ENCODE data around the gene LRRTM4. TPM values are rescaled to one million over a fixed set of nuclear protein-coding genes. Genes with fewer than 3 reads are reported as not detected.
"Not testable (repeated sequence)": the region's sequence is repeated elsewhere in the genome, so short reads cannot be mapped to it uniquely, and the experiment has no call there.

LRRTM4 gene
- total and polyA plus RNA-seq, 2 of the 13 experiments (the other 11 are each of a cell fraction or from before 2014, with no cell fraction given) = 1.2 TPM

DNA sequence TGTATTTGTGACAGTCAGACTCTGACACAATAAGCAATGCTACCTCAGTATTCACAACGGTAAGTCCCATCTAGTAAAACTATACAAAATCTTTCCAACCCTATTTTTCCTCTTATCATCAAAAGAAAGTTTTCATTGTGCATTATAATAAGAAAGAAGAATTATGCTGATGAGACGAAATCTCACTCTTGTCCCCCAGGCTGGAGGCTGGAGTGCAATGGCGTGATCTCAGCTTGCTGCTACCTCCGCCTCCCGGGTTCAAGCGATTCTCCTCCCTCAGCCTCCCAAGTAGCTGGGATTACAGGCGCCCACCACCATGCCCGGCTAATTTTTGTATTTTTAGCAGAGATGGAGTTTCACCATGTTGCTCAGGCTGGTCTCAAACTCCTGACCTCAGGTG lies 393.7 kb downstream of the LRRTM4 start:
- BruUV-seq (replicated peaks); ATAC-seq; in situ Hi-C loops (cut with HindIII; ENCODE audit: extremely low pct_ligation_motif_present, low pct_unique_long_range_greater_than_20kb); H3K36me3 ChIP-seq (replicated peaks in 1 of 2; ENCODE audit: control insufficient read depth in 1 of 2, insufficient read depth in 2 of 2, low read length in 2 of 2); CTCF ChIA-PET (ENCODE audit: low intra/inter-chr PET ratio, low total read pairs); H3K27ac ChIP-seq (ENCODE audit: extremely low read length, insufficient read depth, low read length); H3K9ac ChIP-seq (ENCODE audit: insufficient read depth, low read depth, low read length); H3K27me3 ChIP-seq (ENCODE audit: control insufficient read depth in 1 of 2, insufficient read depth in 2 of 2, low read length in 2 of 2); H3K79me2 ChIP-seq (ENCODE audit: insufficient read depth, low read length); H3K4me1 ChIP-seq (ENCODE audit: insufficient read depth, low read length); H2AFZ ChIP-seq (ENCODE audit: low read length); intact Hi-C loops (cut with micrococcal nuclease; ENCODE audit: unreplicated experiment); H3K4me3 ChIP-seq (replicated peaks in 1 of 3; ENCODE audit: insufficient read depth in 1 of 3, low read depth in 2 of 3, low read length in 3 of 3); H3K9me3 ChIP-seq (ENCODE audit: low read length); H4K20me1 ChIP-seq (ENCODE audit: insufficient read depth, low read length); H3K4me2 ChIP-seq (ENCODE audit: low read depth, low read length); POLR2A ChIA-PET; FAIRE-seq; DNase-seq (ENCODE audit: low spot score): not testable (repeated sequence)
- 35% methylated on average over 8 of the region's 8 CpGs for WGBS (ENCODE audit: low lambda C conversion rate)
- TF ChIP-seq MAFK (conservative IDR thresholded peaks at IDR 0.05 in 1 of 2, IDR thresholded peaks at IDR 0.05 in 1 of 2; ENCODE audit: low read length in 2 of 2) (peak; percentile 83 to 89), MAFF (IDR thresholded peaks at IDR 0.05; ENCODE audit: low read depth, low read length) (peak; percentile 84)

DNA sequence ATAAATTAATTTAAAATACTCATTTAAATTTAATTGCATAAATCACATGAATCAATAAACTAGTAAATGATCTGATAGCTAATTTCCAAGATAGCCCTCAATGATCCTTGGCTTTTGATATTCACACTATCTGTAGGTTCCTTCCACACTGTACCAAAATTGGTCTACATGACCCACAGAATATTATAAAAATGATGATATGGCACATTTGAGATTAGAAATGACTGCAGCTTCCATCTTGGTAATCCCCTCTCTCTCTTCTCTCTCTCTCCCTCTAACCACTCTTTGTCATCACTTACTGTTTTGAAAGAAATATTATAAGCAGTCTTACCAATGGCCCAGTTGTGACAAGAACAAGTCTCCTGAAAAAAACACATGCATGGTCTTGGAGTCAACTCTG lies 394.8 kb downstream of the LRRTM4 start:
- H3K4me3 ChIP-seq (replicated peaks in 1 of 3; ENCODE audit: insufficient read depth in 1 of 3, low read depth in 2 of 3, low read length in 3 of 3) = no peak overlapping the region
- no peaks in the 10 kb centered on the region for H3K36me3 ChIP-seq (replicated peaks in 1 of 2; ENCODE audit: control insufficient read depth in 1 of 2, insufficient read depth in 2 of 2, low read length in 2 of 2)
- H2AFZ ChIP-seq (ENCODE audit: low read length) = no peak overlapping the region
- FAIRE-seq (no peak), ATAC-seq (no peak), DNase-seq (ENCODE audit: low spot score) (no peak)
- in situ Hi-C loops (cut with HindIII; ENCODE audit: extremely low pct_ligation_motif_present, low pct_unique_long_range_greater_than_20kb) (no loop called here), intact Hi-C loops (cut with micrococcal nuclease; ENCODE audit: unreplicated experiment) (no loop called here)
- H3K79me2 ChIP-seq (ENCODE audit: insufficient read depth, low read length) = no peaks in the 10 kb centered on the region
- no TSS peak for BruUV-seq (replicated peaks)
- no peak overlapping the region for H3K9ac ChIP-seq (ENCODE audit: insufficient read depth, low read depth, low read length)
- TF ChIP-seq MAFF (IDR thresholded peaks at IDR 0.05; ENCODE audit: low read depth, low read length) (peak; percentile 91), SP4 (CRISPR knock-in tag; IDR thresholded peaks at IDR 0.05) (no peak), MAFK (conservative IDR thresholded peaks at IDR 0.05 in 1 of 2, IDR thresholded peaks at IDR 0.05 in 1 of 2; ENCODE audit: low read length in 2 of 2) (peak; percentile 92 to 95)
- no peaks in the 10 kb centered on the region; a peak in 1 of 5 replicates for H3K27me3 ChIP-seq (ENCODE audit: control insufficient read depth in 1 of 2, insufficient read depth in 2 of 2, low read length in 2 of 2)
- CTCF ChIA-PET (ENCODE audit: low intra/inter-chr PET ratio, low total read pairs) = no interaction called here
- no peak overlapping the region for H3K27ac ChIP-seq (ENCODE audit: extremely low read length, insufficient read depth, low read length)
- POLR2A ChIA-PET = no interaction called here
- no peaks in the 10 kb centered on the region for H3K9me3 ChIP-seq (ENCODE audit: low read length)
- no peaks in the 10 kb centered on the region for H4K20me1 ChIP-seq (ENCODE audit: insufficient read depth, low read length)
- H3K4me1 ChIP-seq (ENCODE audit: insufficient read depth, low read length) = no peaks in the 10 kb centered on the region
- H3K4me2 ChIP-seq (ENCODE audit: low read depth, low read length) = no peak overlapping the region
